HEK293T (cell line): ENCODE results near the gene MBOAT1.

Experiments used
- BHLHE40 ChIP-seq: fragments of 450-650 bp; IDR thresholded peaks from 2 replicates; pipeline ENCODE4 v1.6.1; 2016; ENCODE audit warnings: mild to moderate bottlenecking, moderate library complexity, borderline replicate concordance
- ELF4 ChIP-seq: fragments of 450-650 bp; IDR thresholded peaks from 2 replicates; pipeline ENCODE4 v1.6.1; 2017; ENCODE audit warnings: antibody characterized with exemption
- HDGF ChIP-seq: fragments of 450-650 bp; IDR thresholded peaks from 2 replicates; pipeline ENCODE4 v1.6.1; 2017; ENCODE audit warnings: antibody characterized with exemption, borderline replicate concordance
- PKNOX1 ChIP-seq: fragments of 450-650 bp; IDR thresholded peaks from 2 replicates; pipeline ENCODE4 v1.6.1; 2016
- SP1 ChIP-seq: fragments of 450-650 bp; IDR thresholded peaks from 2 replicates; pipeline ENCODE4 v1.6.1; 2017
- TARDBP ChIP-seq: fragments of 450-650 bp; IDR thresholded peaks from 2 replicates; pipeline ENCODE4 v1.6.1; 2016

- no peak for TF ChIP-seq HDGF
- TF ChIP-seq SP1 = no peak
- no peak for TF ChIP-seq ELF4
- TF ChIP-seq BHLHE40 = no peak
- TF ChIP-seq TARDBP = no peak
- TF ChIP-seq PKNOX1 = no peak
Measured at GRCh38 chr6:20217891-20218290, 5.6 kb upstream of the MBOAT1 start.
